ENCODE data around the gene NFIC.

The NFIC gene

GRCh38 chr19:3423183-3423829 is 56.9 kb downstream of the NFIC start:
- peak; percentile 52; the same call in 1 of the 2 replicates for TF ChIP-seq GATA2 (IDR thresholded peaks at IDR 0.05; ENCODE audit: low read depth, low read length)
- no peak for TF ChIP-seq GATA3 (IDR thresholded peaks at IDR 0.05; ENCODE audit: low read depth, low read length)

- TF ChIP-seq GATA3 (IDR thresholded peaks at IDR 0.05; ENCODE audit: low read depth, low read length) (no peak), GATA2 (IDR thresholded peaks at IDR 0.05; ENCODE audit: low read depth, low read length) (no peak)
These were observed 60.0 kb downstream of the NFIC start for GRCh38 chr19:3426433-3426832.

- TF ChIP-seq GATA2 (IDR thresholded peaks at IDR 0.05; ENCODE audit: low read depth, low read length) (no peak), GATA3 (IDR thresholded peaks at IDR 0.05; ENCODE audit: low read depth, low read length) (no peak)
These were observed 65.5 kb downstream of the NFIC start for GRCh38 chr19:3431760-3432397.

GRCh38 chr19:3433313-3433712 is 66.9 kb downstream of the NFIC start:
- TF ChIP-seq GATA2 (IDR thresholded peaks at IDR 0.05; ENCODE audit: low read depth, low read length) (no peak), GATA3 (IDR thresholded peaks at IDR 0.05; ENCODE audit: low read depth, low read length) (no peak)

GRCh38 chr19:3433805-3434540 is 67.6 kb downstream of the NFIC start:
- TF ChIP-seq GATA2 (IDR thresholded peaks at IDR 0.05; ENCODE audit: low read depth, low read length) (no peak), GATA3 (IDR thresholded peaks at IDR 0.05; ENCODE audit: low read depth, low read length) (no peak)

GRCh38 chr19:3434630-3435553 is 68.5 kb downstream of the NFIC start:
- TF ChIP-seq GATA2 (IDR thresholded peaks at IDR 0.05; ENCODE audit: low read depth, low read length) (no peak), GATA3 (IDR thresholded peaks at IDR 0.05; ENCODE audit: low read depth, low read length) (no peak)

- TF ChIP-seq GATA3 (IDR thresholded peaks at IDR 0.05; ENCODE audit: low read depth, low read length): no peak
- TF ChIP-seq GATA2 (IDR thresholded peaks at IDR 0.05; ENCODE audit: low read depth, low read length): no peak
These were observed 73.7 kb downstream of the NFIC start for GRCh38 chr19:3440082-3440481.

GRCh38 chr19:3441089-3441985 is 75.0 kb downstream of the NFIC start:
- TF ChIP-seq GATA3 (IDR thresholded peaks at IDR 0.05; ENCODE audit: low read depth, low read length) (no peak), GATA2 (IDR thresholded peaks at IDR 0.05; ENCODE audit: low read depth, low read length) (no peak)

GRCh38 chr19:3441986-3442329 is 75.6 kb downstream of the NFIC start:
- TF ChIP-seq GATA3 (IDR thresholded peaks at IDR 0.05; ENCODE audit: low read depth, low read length): no peak
- TF ChIP-seq GATA2 (IDR thresholded peaks at IDR 0.05; ENCODE audit: low read depth, low read length): no peak

GRCh38 chr19:3442487-3443071 is 76.2 kb downstream of the NFIC start:
- TF ChIP-seq GATA3 (IDR thresholded peaks at IDR 0.05; ENCODE audit: low read depth, low read length) (no peak), GATA2 (IDR thresholded peaks at IDR 0.05; ENCODE audit: low read depth, low read length) (no peak)

- TF ChIP-seq GATA2 (IDR thresholded peaks at IDR 0.05; ENCODE audit: low read depth, low read length) (no peak), GATA3 (IDR thresholded peaks at IDR 0.05; ENCODE audit: low read depth, low read length) (no peak)
These were observed 77.7 kb downstream of the NFIC start for GRCh38 chr19:3443840-3444694.

Measured in SH-SY5Y (cell line).